K562 (cell line): ENCODE results near the gene CRELD2. TPM values are rescaled to one million over a fixed set of nuclear protein-coding genes. Genes with fewer than 3 reads are reported as not detected.

Experiments
- ATF1 ChIP-seq, 2 experiments: fragments of 450-650 bp in 1 of 2; IDR thresholded peaks; 2 replicates each; pipeline ENCODE4 v1.6.1; 2016; ENCODE audit warnings: missing compliant biosample characterization in 1 of 2, missing genetic modification characterization in 1 of 2
- CBX8 ChIP-seq: fragments of 200-600 bp; sonication (generic); IDR thresholded peaks from 2 replicates; pipeline ENCODE4 v1.6.1; 2012; ENCODE audit warnings: borderline replicate concordance, mixed run types, low read depth, mild to moderate bottlenecking, moderate library complexity, mixed read lengths, low read length, control low read depth, inconsistent platforms; ENCODE audit not compliant: poor library complexity, severe bottlenecking; ENCODE audit errors: extremely low read depth
- CREM ChIP-seq: IDR thresholded peaks from 2 replicates; pipeline ENCODE4 v1.6.1; 2014; ENCODE audit warnings: antibody characterized with exemption, low read depth
- CSDE1 ChIP-seq, 2 experiments: fragments of 450-650 bp; IDR thresholded peaks; 2 replicates each; pipeline ENCODE4 v1.6.1; 2016; ENCODE audit warnings: mild to moderate bottlenecking in 1 of 2
- PCBP1 ChIP-seq: fragments of 200-400 bp; formaldehyde crosslinking; IDR thresholded peaks from 2 replicates; pipeline ENCODE4 v1.6.1; 2018; ENCODE audit warnings: mild to moderate bottlenecking, low read depth, low read length; ENCODE audit not compliant: poor library complexity, severe bottlenecking
- PHF21A ChIP-seq: fragments of 450-650 bp; IDR thresholded peaks from 2 replicates; pipeline ENCODE4 v1.6.1; 2017; ENCODE audit warnings: low read depth, borderline replicate concordance
- POLR2AphosphoS5 ChIP-seq: IDR thresholded peaks from 2 replicates; pipeline ENCODE4 v1.6.1; 2011; ENCODE audit warnings: mild to moderate bottlenecking, low read depth, low read length, moderate library complexity; ENCODE audit not compliant: control insufficient read depth, insufficient read depth
- PRMT5 ChIP-seq: sonication (generic); formaldehyde crosslinking; IDR thresholded peaks from 2 replicates; pipeline ENCODE4 v1.5.0; 2020; ENCODE audit warnings: missing genetic modification reagents
- RBM17 ChIP-seq: fragments of 200-400 bp; formaldehyde crosslinking; IDR thresholded peaks from 2 replicates; pipeline ENCODE4 v1.6.1; 2017; ENCODE audit warnings: low read depth, mild to moderate bottlenecking, low read length, borderline replicate concordance
- SMAD1 ChIP-seq: fragments of 150-350 bp; IDR thresholded peaks from 2 replicates; pipeline ENCODE4 v1.6.1; 2014; ENCODE audit warnings: low read length, low read depth; ENCODE audit not compliant: partially characterized antibody
- ZC3H4 ChIP-seq: sonication (generic); formaldehyde crosslinking; IDR thresholded peaks from 2 replicates; pipeline ENCODE4 v1.9.0; 2021; ENCODE audit warnings: missing genetic modification reagents, borderline replicate concordance
- ZNF174 ChIP-seq: fragments of 250-450 bp; sonication (Bioruptor Pico); IDR thresholded peaks from 2 replicates; pipeline ENCODE4 v1.4.0; 2020; ENCODE audit warnings: mild to moderate bottlenecking
- ZNF431 ChIP-seq: sonication (generic); formaldehyde crosslinking; IDR thresholded peaks from 2 replicates; pipeline ENCODE4 v1.8.0; 2022; ENCODE audit warnings: mild to moderate bottlenecking, missing genetic modification reagents
- ZNF445 ChIP-seq: fragments of 250-450 bp; sonication (Bioruptor Pico); IDR thresholded peaks from 2 replicates; pipeline ENCODE4 v1.4.0; 2020; ENCODE audit warnings: low read depth, mild to moderate bottlenecking, moderate library complexity
- ZSCAN32 ChIP-seq: fragments of 450-650 bp; formaldehyde crosslinking; IDR thresholded peaks from 2 replicates; pipeline ENCODE4 v1.4.0; 2020; ENCODE audit warnings: mild to moderate bottlenecking, moderate library complexity
- polyA plus RNA-seq, 8 experiments: library from polyadenylated mRNA; depleted of rRNA in 4 of 8; stranded (reverse) in 5 of 8; unstranded in 3 of 8; fragments of >200 nt; fragmentation: Nextera tagmentation in 2 of 8; fragmentation: Illumina TruSeq in 1 of 8; extraction: Ambion mirVana in 2 of 8; extraction: Trizol in 1 of 8; gene quantifications; 2 replicates each; pipeline versions ENCODE4 v1.2.1 to v1.2.3, GENCODE V29; 2011 to 2014; ENCODE audit warnings: inconsistent platforms in 1 of 8, missing spikeins in 1 of 8
- total RNA-seq, 7 experiments: library from RNA; depleted of rRNA in 6 of 7; stranded (reverse); fragments of >200 nt in 6 of 7; fragmentation: Illumina TruSeq in 2 of 7; extraction: Trizol in 2 of 7; gene quantifications; 2 replicates each; pipeline versions ENCODE4 v1.2.1 to v1.2.3, GENCODE V29; 2011 to 2021; ENCODE audit warnings: low replicate concordance in 1 of 7
- TF ChIP-seq, protein P1 (sequence below): sonication (generic); formaldehyde crosslinking; IDR thresholded peaks from 2 replicates; pipeline ENCODE4 v1.8.0; 2023; ENCODE audit warnings: mild to moderate bottlenecking, missing genetic modification reagents
- TF ChIP-seq, protein P2 (sequence below): fragments of 250-450 bp; sonication (Bioruptor Pico); IDR thresholded peaks from 2 replicates; pipeline ENCODE4 v1.4.0; 2020; ENCODE audit warnings: mild to moderate bottlenecking, moderate library complexity, borderline replicate concordance
- TF ChIP-seq, protein P3 (sequence below): fragments of 250-450 bp; sonication (Bioruptor Pico); IDR thresholded peaks from 2 replicates; pipeline ENCODE4 v1.5.0; 2022; ENCODE audit warnings: mild to moderate bottlenecking

Gene CRELD2
- total and polyA plus RNA-seq, 9 of the 15 experiments (the other 6 are each of a cell fraction or from before 2014, with no cell fraction given), result 0.96 to 25.3 (median 8.8) TPM

DNA sequence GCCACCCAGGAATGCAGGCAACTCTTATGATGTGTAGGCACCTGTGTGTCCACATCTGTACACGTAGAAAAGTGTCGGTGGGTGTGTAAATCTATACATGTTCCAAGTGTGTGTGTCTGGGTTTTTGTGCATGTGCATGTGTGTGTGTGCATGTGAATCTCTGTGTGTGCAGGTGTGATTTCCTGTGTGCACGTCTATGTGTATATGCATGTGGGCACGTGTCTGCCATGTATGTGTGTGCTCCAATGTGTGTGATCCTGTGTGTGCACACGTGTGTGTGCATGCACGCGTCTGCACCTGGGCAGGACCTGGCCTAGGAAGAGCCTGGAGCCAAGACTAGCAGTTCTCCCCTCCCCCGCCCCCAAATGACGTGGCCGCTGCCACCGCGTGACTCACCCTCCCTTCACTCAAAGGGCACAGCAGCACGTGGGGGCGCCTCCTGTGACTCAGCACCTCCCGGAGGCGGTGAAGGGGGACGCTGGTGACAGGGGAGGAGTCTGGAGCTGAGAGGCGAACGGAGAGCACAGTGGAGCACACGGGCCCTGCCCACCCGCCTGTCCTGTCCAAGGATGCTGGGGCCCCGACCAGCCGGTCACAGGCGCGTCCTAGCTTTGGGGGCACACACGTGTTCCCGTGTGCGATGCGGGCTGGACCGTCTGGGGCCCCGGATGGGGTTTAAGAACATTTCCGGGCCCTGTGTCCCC lies 52.2 kb downstream of the CRELD2 start (continued):
- TF ChIP-seq, protein P1, sequence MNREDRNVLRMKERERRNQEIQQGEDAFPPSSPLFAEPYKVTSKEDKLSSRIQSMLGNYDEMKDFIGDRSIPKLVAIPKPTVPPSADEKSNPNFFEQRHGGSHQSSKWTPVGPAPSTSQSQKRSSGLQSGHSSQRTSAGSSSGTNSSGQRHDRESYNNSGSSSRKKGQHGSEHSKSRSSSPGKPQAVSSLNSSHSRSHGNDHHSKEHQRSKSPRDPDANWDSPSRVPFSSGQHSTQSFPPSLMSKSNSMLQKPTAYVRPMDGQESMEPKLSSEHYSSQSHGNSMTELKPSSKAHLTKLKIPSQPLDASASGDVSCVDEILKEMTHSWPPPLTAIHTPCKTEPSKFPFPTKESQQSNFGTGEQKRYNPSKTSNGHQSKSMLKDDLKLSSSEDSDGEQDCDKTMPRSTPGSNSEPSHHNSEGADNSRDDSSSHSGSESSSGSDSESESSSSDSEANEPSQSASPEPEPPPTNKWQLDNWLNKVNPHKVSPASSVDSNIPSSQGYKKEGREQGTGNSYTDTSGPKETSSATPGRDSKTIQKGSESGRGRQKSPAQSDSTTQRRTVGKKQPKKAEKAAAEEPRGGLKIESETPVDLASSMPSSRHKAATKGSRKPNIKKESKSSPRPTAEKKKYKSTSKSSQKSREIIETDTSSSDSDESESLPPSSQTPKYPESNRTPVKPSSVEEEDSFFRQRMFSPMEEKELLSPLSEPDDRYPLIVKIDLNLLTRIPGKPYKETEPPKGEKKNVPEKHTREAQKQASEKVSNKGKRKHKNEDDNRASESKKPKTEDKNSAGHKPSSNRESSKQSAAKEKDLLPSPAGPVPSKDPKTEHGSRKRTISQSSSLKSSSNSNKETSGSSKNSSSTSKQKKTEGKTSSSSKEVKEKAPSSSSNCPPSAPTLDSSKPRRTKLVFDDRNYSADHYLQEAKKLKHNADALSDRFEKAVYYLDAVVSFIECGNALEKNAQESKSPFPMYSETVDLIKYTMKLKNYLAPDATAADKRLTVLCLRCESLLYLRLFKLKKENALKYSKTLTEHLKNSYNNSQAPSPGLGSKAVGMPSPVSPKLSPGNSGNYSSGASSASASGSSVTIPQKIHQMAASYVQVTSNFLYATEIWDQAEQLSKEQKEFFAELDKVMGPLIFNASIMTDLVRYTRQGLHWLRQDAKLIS (CRISPR knock-in tag), result peak; percentile 64; the same call in 1 of the 2 replicates
- TF ChIP-seq ZNF174 (CRISPR knock-in tag) (no peak), RBM17 (no peak), CBX8 (no peak), ZNF431 (CRISPR knock-in tag) (no peak), CREM (peak; percentile 97), PCBP1 (peak; percentile 61), SMAD1 (no peak), PRMT5 (CRISPR knock-in tag) (no peak), ZNF445 (CRISPR knock-in tag) (no peak), ATF1 (CRISPR knock-in tag; IDR thresholded peaks at IDR 0.05) (no peak; the same call in 1 of the 2 replicates), ATF1 (tag; IDR thresholded peaks at IDR 0.05) (peak; percentile 96), POLR2AphosphoS5 (peak; percentile 48; the same call in 1 of the 2 replicates), PHF21A (no peak), ZSCAN32 (CRISPR knock-in tag) (no peak), ZC3H4 (CRISPR knock-in tag) (no peak), CSDE1 (IDR thresholded peaks at IDR 0.05) (no peak; a peak in 1 of 4 replicates)
- TF ChIP-seq, protein P2, sequence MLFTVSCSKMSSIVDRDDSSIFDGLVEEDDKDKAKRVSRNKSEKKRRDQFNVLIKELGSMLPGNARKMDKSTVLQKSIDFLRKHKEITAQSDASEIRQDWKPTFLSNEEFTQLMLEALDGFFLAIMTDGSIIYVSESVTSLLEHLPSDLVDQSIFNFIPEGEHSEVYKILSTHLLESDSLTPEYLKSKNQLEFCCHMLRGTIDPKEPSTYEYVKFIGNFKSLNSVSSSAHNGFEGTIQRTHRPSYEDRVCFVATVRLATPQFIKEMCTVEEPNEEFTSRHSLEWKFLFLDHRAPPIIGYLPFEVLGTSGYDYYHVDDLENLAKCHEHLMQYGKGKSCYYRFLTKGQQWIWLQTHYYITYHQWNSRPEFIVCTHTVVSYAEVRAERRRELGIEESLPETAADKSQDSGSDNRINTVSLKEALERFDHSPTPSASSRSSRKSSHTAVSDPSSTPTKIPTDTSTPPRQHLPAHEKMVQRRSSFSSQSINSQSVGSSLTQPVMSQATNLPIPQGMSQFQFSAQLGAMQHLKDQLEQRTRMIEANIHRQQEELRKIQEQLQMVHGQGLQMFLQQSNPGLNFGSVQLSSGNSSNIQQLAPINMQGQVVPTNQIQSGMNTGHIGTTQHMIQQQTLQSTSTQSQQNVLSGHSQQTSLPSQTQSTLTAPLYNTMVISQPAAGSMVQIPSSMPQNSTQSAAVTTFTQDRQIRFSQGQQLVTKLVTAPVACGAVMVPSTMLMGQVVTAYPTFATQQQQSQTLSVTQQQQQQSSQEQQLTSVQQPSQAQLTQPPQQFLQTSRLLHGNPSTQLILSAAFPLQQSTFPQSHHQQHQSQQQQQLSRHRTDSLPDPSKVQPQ (CRISPR knock-in tag), result no peak
- TF ChIP-seq, protein P3, sequence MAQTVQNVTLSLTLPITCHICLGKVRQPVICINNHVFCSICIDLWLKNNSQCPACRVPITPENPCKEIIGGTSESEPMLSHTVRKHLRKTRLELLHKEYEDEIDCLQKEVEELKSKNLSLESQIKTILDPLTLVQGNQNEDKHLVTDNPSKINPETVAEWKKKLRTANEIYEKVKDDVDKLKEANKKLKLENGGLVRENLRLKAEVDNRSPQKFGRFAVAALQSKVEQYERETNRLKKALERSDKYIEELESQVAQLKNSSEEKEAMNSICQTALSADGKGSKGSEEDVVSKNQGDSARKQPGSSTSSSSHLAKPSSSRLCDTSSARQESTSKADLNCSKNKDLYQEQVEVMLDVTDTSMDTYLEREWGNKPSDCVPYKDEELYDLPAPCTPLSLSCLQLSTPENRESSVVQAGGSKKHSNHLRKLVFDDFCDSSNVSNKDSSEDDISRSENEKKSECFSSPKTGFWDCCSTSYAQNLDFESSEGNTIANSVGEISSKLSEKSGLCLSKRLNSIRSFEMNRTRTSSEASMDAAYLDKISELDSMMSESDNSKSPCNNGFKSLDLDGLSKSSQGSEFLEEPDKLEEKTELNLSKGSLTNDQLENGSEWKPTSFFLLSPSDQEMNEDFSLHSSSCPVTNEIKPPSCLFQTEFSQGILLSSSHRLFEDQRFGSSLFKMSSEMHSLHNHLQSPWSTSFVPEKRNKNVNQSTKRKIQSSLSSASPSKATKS, result no peak
